GM20000 (cell line): ENCODE measurements around the gene ZNF483.
"Not testable (repeated sequence)": the region's sequence is repeated elsewhere in the genome, so short reads cannot be mapped to it uniquely, and the experiment has no call there.

Source experiments
- DNase-seq: peaks from one replicate; pipeline ENCODE4 v3.0.0; 2012; ENCODE audit warnings: low spot score
- TF ChIP-seq, protein P1 (sequence below): IDR thresholded peaks from 2 replicates; pipeline ENCODE4 v1.5.1; 2012; ENCODE audit warnings: mild to moderate bottlenecking, control low read depth; ENCODE audit errors: extremely low read depth, missing control alignments

Gene ZNF483

GRCh38 chr9:111483858-111484571 is 41.0 kb upstream of the ZNF483 start, which contains the start of gene ECPAS:
TSS of gene ECPAS (minus strand) at chr9:111484383. CDS start at chr9:111472918, 11,465 bp downstream.
- peak; percentile 92 for DNase-seq
- TF ChIP-seq, protein P1, sequence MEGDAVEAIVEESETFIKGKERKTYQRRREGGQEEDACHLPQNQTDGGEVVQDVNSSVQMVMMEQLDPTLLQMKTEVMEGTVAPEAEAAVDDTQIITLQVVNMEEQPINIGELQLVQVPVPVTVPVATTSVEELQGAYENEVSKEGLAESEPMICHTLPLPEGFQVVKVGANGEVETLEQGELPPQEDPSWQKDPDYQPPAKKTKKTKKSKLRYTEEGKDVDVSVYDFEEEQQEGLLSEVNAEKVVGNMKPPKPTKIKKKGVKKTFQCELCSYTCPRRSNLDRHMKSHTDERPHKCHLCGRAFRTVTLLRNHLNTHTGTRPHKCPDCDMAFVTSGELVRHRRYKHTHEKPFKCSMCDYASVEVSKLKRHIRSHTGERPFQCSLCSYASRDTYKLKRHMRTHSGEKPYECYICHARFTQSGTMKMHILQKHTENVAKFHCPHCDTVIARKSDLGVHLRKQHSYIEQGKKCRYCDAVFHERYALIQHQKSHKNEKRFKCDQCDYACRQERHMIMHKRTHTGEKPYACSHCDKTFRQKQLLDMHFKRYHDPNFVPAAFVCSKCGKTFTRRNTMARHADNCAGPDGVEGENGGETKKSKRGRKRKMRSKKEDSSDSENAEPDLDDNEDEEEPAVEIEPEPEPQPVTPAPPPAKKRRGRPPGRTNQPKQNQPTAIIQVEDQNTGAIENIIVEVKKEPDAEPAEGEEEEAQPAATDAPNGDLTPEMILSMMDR = no peak

- TF ChIP-seq, protein P1 = no peak
- no peak for DNase-seq
Measured at GRCh38 chr9:111484572-111484894, 40.4 kb upstream of the ZNF483 start.

DNA sequence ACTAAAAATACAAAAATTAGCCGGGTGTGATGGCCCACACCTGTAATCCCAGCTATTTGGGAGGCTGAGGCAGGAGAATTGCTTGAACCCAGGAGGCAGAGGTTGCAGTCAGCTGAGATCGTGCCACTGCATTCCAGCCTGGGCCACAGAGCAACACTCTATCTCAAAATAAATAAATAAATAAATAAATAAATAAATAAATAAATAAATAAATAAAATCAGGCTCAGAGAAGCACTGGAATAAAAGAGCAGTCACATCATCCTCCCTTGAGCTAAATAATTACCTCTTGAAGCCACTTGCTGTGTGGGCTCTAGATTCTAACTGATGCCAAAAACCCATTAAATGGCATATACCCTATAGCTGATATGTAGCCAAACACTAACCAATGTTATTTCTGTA is 27.8 kb upstream of the ZNF483 start:
- not testable (repeated sequence) for DNase-seq

DNA sequence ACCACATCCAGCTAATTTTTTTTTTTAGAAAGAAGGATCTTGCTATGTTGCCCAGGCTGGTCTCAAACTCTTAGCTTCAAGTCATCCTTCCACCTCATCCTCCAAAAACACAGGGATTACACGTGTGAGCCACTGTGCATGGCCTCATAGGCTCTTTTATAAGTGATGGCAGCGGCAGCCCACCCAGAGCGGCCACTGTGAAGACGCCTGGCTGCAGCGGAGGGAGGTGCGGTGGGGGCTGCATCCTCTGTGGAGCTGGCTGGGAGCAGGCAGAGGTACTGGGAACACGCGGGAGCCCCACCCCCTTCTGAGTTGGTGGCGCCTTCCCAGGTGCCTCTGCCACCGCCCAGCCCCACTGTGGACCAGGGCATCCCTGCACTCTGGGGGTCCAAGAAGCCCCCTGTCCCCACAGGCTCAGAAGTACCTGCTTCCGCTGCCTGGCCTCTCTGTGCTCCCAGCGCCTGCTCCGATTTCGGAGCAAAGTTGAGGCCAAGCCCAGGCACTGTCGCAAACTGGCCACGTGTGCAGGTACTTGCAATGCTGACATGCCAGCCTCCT is 23.9 kb upstream of the ZNF483 start:
- TF ChIP-seq, protein P1 = no peak
- DNase-seq = no peak

GRCh38 chr9:111501648-111502047 is 23.3 kb upstream of the ZNF483 start:
- TF ChIP-seq, protein P1 = no peak
- no peak for DNase-seq

DNA sequence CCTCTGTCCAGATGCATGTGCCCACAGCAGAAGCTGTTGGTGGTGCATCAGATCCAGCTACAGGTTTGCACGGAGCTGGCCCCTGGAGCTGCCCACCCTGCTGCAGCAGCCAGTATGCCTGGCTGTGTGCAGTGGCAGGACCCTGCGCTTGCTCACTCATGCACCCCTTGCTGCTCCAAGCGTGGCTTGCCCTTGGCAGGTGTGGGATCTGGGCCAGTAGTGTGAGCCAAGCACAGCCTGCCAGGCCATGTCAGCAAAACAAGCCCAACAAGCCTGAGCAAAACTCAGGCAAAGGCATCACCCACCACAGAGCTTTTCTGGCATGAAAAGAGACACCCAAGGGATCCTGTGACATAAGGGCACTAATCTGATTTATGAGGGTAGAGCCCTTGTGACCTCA is 22.5 kb upstream of the ZNF483 start:
- TF ChIP-seq, protein P1 = no peak
- DNase-seq = no peak

GRCh38 chr9:111511581-111511980 is 13.4 kb upstream of the ZNF483 start:
- not testable (repeated sequence) for DNase-seq

DNA sequence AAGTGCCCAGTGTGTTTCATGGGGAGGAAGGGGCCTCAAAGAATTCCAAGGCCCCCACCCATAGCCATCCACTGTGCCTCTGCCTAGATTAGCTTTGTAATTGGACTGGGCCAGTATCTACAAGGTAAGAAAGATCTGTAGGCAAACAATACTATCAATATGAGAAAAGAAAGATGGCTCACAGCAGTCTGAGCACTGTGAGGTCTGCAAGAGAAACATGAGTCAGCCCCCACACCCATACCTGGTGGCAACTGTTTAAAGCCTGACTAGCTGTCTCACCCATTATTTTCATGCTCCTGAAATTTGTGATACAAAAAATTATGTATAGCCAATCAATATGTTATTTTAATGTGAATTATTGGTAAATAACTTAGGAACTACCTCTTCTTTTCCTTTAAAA is 10.0 kb upstream of the ZNF483 start:
- DNase-seq = no peak
- TF ChIP-seq, protein P1 = no peak
